IMR-90 (cell line): ENCODE data around the gene CSNK1D. TPM values are rescaled to one million over a fixed set of nuclear protein-coding genes. Genes with fewer than 3 reads are reported as not detected.

Experiments used
- ATAC-seq: fragments of 200-7000 bp; cut with Tn5 transposase; 2 replicates; pipeline ENCODE4 v1.9.1; 2020; ENCODE audit warnings: low read depth, mild to moderate bottlenecking, moderate library complexity
- BruUV-seq: library from RNA; stranded (reverse); fragments of 400-500 nt; replicated peaks from 2 replicates; lab custom pipeline; 2021; lab: Mats Ljungman, UMichigan
- CTCF ChIA-PET: fragments of 300-600 bp; formaldehyde crosslinking; extraction: SDS; loops from one replicate; lab custom pipeline; 2021; ENCODE audit warnings: antibody characterized with exemption; lab: Yijun Ruan, JAX
- POLR2A ChIA-PET: fragments of 300-600 bp; sonication (Branson Sonifier 250); formaldehyde crosslinking; loops from one replicate; lab custom pipeline; 2022; ENCODE audit warnings: antibody characterized with exemption; ENCODE audit not compliant: unreplicated experiment; lab: Charles Lee
- DNase-seq: peaks from one replicate; pipeline ENCODE4 v3.0.0; 2013
- H2AFZ ChIP-seq: replicated peaks from 2 replicates; pipeline ENCODE3; 2013; ENCODE audit warnings: low read length, mild to moderate bottlenecking; ENCODE audit not compliant: poor library complexity
- H2AK5ac ChIP-seq: 2 replicates; pipeline ENCODE4 v1.6.1; 2013; ENCODE audit warnings: low read depth, low read length, inconsistent platforms
- H2AK9ac ChIP-seq: replicated peaks from 2 replicates; pipeline ENCODE3; 2013; ENCODE audit warnings: mild to moderate bottlenecking, low read depth, low read length, moderate library complexity; ENCODE audit not compliant: poor library complexity
- H2BK120ac ChIP-seq: 2 replicates; pipeline ENCODE4 v1.6.1; 2013; ENCODE audit warnings: low read depth, low read length, inconsistent platforms
- H2BK15ac ChIP-seq: 3 replicates; pipeline ENCODE4 v1.6.1; 2013; ENCODE audit warnings: low read depth, low read length, inconsistent platforms
- H2BK20ac ChIP-seq: 2 replicates; pipeline ENCODE4 v1.6.1; 2013; ENCODE audit warnings: low read depth, mild to moderate bottlenecking, inconsistent platforms, low read length, moderate library complexity
- H2BK5ac ChIP-seq: 2 replicates; pipeline ENCODE4 v1.6.1; 2013; ENCODE audit warnings: mild to moderate bottlenecking, low read depth, low read length, inconsistent platforms; ENCODE audit not compliant: poor library complexity, severe bottlenecking
- H3K14ac ChIP-seq: replicated peaks from 2 replicates; pipeline ENCODE4 v1.6.1; 2013; ENCODE audit warnings: low read depth, low read length, inconsistent platforms
- H3K18ac ChIP-seq: 2 replicates; pipeline ENCODE4 v1.6.1; 2013; ENCODE audit warnings: low read depth, low read length, control low read depth
- H3K23ac ChIP-seq: 2 replicates; pipeline ENCODE4 v1.6.1; 2013; ENCODE audit warnings: low read depth, low read length, inconsistent platforms
- H3K27ac ChIP-seq: 2 replicates; pipeline ENCODE4 v1.5.1; 2013; ENCODE audit warnings: mild to moderate bottlenecking, control low read depth, low read length; ENCODE audit not compliant: insufficient read depth
- H3K27me3 ChIP-seq: 2 replicates; pipeline ENCODE4 v1.6.1; 2013; ENCODE audit warnings: low read length; ENCODE audit not compliant: control insufficient read depth, insufficient read depth
- H3K36me3 ChIP-seq: 2 replicates; pipeline ENCODE4 v1.6.1; 2013; ENCODE audit warnings: low read length, mixed read lengths; ENCODE audit not compliant: control insufficient read depth, insufficient read depth
- H3K4ac ChIP-seq: 2 replicates; pipeline ENCODE4 v1.6.1; 2013; ENCODE audit warnings: low read depth, low read length, inconsistent platforms
- H3K4me1 ChIP-seq: 2 replicates; pipeline ENCODE4 v1.6.1; 2013; ENCODE audit warnings: low read length, mixed read lengths; ENCODE audit not compliant: control insufficient read depth, insufficient read depth
- H3K4me2 ChIP-seq: 2 replicates; pipeline ENCODE4 v1.6.1; 2013; ENCODE audit warnings: low read depth, mild to moderate bottlenecking, control low read depth, low read length, moderate library complexity
- H3K4me3 ChIP-seq: 2 replicates; pipeline ENCODE4 v1.5.1; 2013; ENCODE audit warnings: low read depth, mild to moderate bottlenecking, control low read depth, low read length, moderate library complexity; ENCODE audit not compliant: insufficient read depth
- H3K56ac ChIP-seq: 2 replicates; pipeline ENCODE4 v1.6.1; 2013; ENCODE audit warnings: low read length, inconsistent platforms; ENCODE audit not compliant: insufficient read depth; ENCODE audit errors: extremely low read depth
- H3K79me1 ChIP-seq, 2 experiments: 2 replicates each; pipeline ENCODE4 v1.6.1; 2013; ENCODE audit warnings: low read length in 2 of 2, inconsistent platforms in 1 of 2, low read depth in 1 of 2
- H3K9ac ChIP-seq: 2 replicates; pipeline ENCODE4 v1.6.1; 2013; ENCODE audit warnings: low read depth, low read length, control low read depth
- H3K9me1 ChIP-seq: 2 replicates; pipeline ENCODE4 v1.6.1; 2013; ENCODE audit warnings: low read length, inconsistent platforms; ENCODE audit not compliant: insufficient read depth
- H3K9me3 ChIP-seq: 2 replicates; pipeline ENCODE4 v1.6.1; 2013; ENCODE audit warnings: low read length; ENCODE audit not compliant: control insufficient read depth, insufficient read depth
- H4K20me1 ChIP-seq: 2 replicates; pipeline ENCODE4 v1.6.1; 2013; ENCODE audit warnings: low read length, inconsistent platforms; ENCODE audit not compliant: insufficient read depth
- H4K5ac ChIP-seq: 2 replicates; pipeline ENCODE4 v1.6.1; 2013; ENCODE audit warnings: mild to moderate bottlenecking, low read depth, low read length, control low read depth
- H4K8ac ChIP-seq, 2 experiments: 2 replicates each; pipeline ENCODE4 v1.6.1; 2013; ENCODE audit warnings: low read depth in 2 of 2, low read length in 2 of 2, control low read depth in 1 of 2, inconsistent platforms in 1 of 2
- H4K91ac ChIP-seq: 2 replicates; pipeline ENCODE4 v1.6.1; 2013; ENCODE audit warnings: low read depth, low read length, inconsistent platforms; ENCODE audit not compliant: insufficient read depth
- CTCF ChIP-seq: conservative IDR thresholded peaks from 2 replicates; pipeline ENCODE4 v1.5.1; 2012; ENCODE audit warnings: mild to moderate bottlenecking, low read depth, low read length, improper control_type of control experiment
- ELK1 ChIP-seq: fragments of 150-350 bp; IDR thresholded peaks from 2 replicates; pipeline ENCODE4 v1.6.1; 2016; ENCODE audit warnings: low read depth, mild to moderate bottlenecking, low read length, moderate library complexity, borderline replicate concordance
- MAFK ChIP-seq: IDR thresholded peaks from 2 replicates; pipeline ENCODE4 v1.6.1; 2012; ENCODE audit warnings: low read depth, low read length, improper control_type of control experiment
- POLR2A ChIP-seq: IDR thresholded peaks from 2 replicates; pipeline ENCODE4 v1.6.1; 2012; ENCODE audit warnings: mild to moderate bottlenecking, low read depth, low read length
- WGBS, 2 experiments: methylation state at CpG; one replicate each; pipeline versions ENCODE4 v1.1.5 to v1.1.7; 2013; ENCODE audit warnings: missing lambda C conversion rate in 2 of 2; ENCODE audit not compliant: insufficient read length in 1 of 2; ENCODE audit errors: extremely low coverage in 2 of 2; 5-methylcytosine and 5-hydroxymethylcytosine counted together
- dilution Hi-C: fragments of 300-500 bp; cut with HindIII; formaldehyde crosslinking; loops from one replicate; pipeline ENCODE4 v1.14.3; 2018; ENCODE audit warnings: low sequenced_read_pairs; ENCODE audit not compliant: unreplicated experiment
- in situ Hi-C: fragments of 300-500 bp; cut with MboI; formaldehyde crosslinking; loops from 3 replicates; pipeline ENCODE4 v1.14.3; 2019; ENCODE audit warnings: low sequenced_read_pairs, inconsistent platforms, mixed read lengths
- intact Hi-C: fragments of 100-400 bp; cut with micrococcal nuclease; formaldehyde crosslinking; loops from 2 replicates; pipeline ENCODE4 v1.10.0; 2022
- polyA plus RNA-seq, 3 experiments: library from polyadenylated mRNA; depleted of rRNA; stranded (reverse); fragments of >200 nt; gene quantifications; 2 replicates each; pipeline ENCODE4 v1.2.3, GENCODE V29; 2012; ENCODE audit warnings: low replicate concordance in 1 of 3
- total RNA-seq: library from RNA; depleted of rRNA; stranded (reverse); fragments of >200 nt; gene quantifications from 2 replicates; pipeline ENCODE4 v1.2.3, GENCODE V29; 2012

Gene CSNK1D
- total and polyA plus RNA-seq, 2 of the 4 experiments (the other 2 are of a cell fraction): 47.1 to 186 TPM

- no peak overlapping the region for H3K4me3 ChIP-seq
- BruUV-seq: no TSS peak
- dilution Hi-C loops (no loop called here), intact Hi-C loops (no loop called here), in situ Hi-C loops (no loop called here)
- H3K18ac ChIP-seq: no peak overlapping the region
- H2BK15ac ChIP-seq: no peak overlapping the region
- TF ChIP-seq POLR2A (no peak), CTCF (no peak), MAFK (no peak), ELK1 (no peak)
- H2AK9ac ChIP-seq: no peak overlapping the region
- WGBS, 2 experiments: no CpG with 5 or more reads among the region's 10 CpGs
- no peak overlapping the region; the same call in 1 of the 2 replicates for H2AK5ac ChIP-seq
- H2AFZ ChIP-seq: no peak overlapping the region
- no peak overlapping the region for H3K9ac ChIP-seq
- no peak overlapping the region for H3K4ac ChIP-seq
- H3K27me3 ChIP-seq: no peaks in the 10 kb centered on the region
- no peak overlapping the region for H2BK120ac ChIP-seq
- H3K36me3 ChIP-seq: no peaks in the 10 kb centered on the region
- H3K23ac ChIP-seq: no peak overlapping the region
- ChIA-PET POLR2A (no interaction called here), CTCF (no interaction called here)
- peaks cover 10% of the 10 kb centered on the region for H3K9me1 ChIP-seq
- H3K9me3 ChIP-seq: no peaks in the 10 kb centered on the region
- no peak overlapping the region for H3K27ac ChIP-seq
- no peak for DNase-seq
- H3K4me2 ChIP-seq: no peak overlapping the region
- no peak overlapping the region for H3K56ac ChIP-seq
- H2BK20ac ChIP-seq: no peak overlapping the region
- H4K20me1 ChIP-seq: no peaks in the 10 kb centered on the region
- H4K91ac ChIP-seq: no peak overlapping the region
- no peak overlapping the region for H3K14ac ChIP-seq
- H3K79me1 ChIP-seq: peaks cover 9 to 50% of the 10 kb centered on the region in 2 experiments; a peak in 3 of 4 replicates
- H4K8ac ChIP-seq: no peak overlapping the region
- H3K4me1 ChIP-seq: peaks cover 14% of the 10 kb centered on the region
- no peak for ATAC-seq
- no peak overlapping the region for H2BK5ac ChIP-seq
- H4K5ac ChIP-seq: no peak overlapping the region
Measured at GRCh38 chr17:82222816-82223215, 50.7 kb downstream of the CSNK1D start.
